ENCODE results near the gene TMEM100.

Gene TMEM100

DNA sequence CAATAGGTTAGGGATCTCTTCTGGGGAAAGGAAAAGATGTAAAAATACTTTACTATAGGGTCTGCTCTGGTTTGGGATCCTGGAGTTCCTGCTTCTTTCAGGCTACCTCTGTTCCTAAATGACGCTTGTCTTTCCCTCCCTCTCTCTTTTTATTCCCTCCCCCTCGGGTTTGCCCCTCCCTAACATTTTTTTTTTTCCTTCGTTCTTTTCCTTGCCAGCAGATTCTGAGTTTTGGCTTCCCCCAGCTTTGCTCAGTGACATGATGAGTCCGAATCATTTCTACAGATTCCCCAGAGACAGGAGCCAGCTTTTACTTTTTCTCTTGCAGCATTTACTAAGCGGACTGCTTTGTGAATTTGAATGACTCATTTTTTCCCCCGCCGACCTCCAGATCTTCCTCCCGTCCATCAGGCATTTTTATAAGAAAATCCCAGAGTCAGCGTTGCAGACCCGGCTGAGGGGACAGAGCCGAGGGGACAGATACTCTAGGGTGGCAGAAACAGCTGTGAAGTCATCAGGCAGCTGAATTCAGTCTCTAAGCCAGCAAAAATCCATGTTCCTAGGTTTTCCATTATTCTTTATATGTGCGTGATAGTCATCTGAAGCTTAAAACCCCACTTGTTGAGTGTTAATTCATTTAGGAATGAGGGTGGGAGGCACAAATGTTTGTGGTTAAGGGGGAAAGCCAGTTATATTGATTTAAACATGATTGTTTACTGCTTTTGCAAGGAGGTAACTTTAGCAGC is at the start of gene TMEM100:
TMEM100 (minus strand) TSS at position 123 of the 746 bp plus-strand sequence. CDS start 1,794 bp downstream, outside the sequence.
- H3K4me3 ChIP-seq (replicated peaks; ENCODE audit: low read depth, low read length) = peak within 1 kb of the TSS; percentile 33
- no peak for TF ChIP-seq CTCF (IDR thresholded peaks at IDR 0.05; ENCODE audit: low read depth, low read length, missing control alignments)
- DNase-seq (ENCODE audit: extremely low read depth, low read depth) = peak; percentile 44

DNA sequence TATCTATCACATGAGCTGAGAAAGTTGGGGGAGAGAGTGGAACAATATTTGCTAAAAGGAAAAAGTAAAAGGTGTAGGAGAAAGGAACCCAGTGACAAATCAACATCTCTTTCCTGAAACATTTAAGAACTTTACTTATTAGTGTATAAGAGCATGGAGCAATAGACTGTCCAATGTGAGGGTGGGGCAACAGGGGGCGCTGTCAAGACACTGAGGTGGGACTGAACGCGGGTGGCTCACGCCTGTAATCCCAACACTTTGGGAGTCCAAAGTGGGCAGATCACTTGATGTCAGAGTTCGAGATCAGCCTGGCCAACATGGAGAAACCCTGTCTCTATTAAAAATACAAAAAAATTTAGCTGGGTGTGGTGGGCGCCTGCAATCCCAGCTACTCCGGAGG is 49.4 kb upstream of the TMEM100 start:
- H3K4me3 ChIP-seq (replicated peaks; ENCODE audit: low read depth, low read length) = no peak overlapping the region
- no peak for DNase-seq (ENCODE audit: extremely low read depth, low read depth)
- no peak for TF ChIP-seq CTCF (IDR thresholded peaks at IDR 0.05; ENCODE audit: low read depth, low read length, missing control alignments)

DNA sequence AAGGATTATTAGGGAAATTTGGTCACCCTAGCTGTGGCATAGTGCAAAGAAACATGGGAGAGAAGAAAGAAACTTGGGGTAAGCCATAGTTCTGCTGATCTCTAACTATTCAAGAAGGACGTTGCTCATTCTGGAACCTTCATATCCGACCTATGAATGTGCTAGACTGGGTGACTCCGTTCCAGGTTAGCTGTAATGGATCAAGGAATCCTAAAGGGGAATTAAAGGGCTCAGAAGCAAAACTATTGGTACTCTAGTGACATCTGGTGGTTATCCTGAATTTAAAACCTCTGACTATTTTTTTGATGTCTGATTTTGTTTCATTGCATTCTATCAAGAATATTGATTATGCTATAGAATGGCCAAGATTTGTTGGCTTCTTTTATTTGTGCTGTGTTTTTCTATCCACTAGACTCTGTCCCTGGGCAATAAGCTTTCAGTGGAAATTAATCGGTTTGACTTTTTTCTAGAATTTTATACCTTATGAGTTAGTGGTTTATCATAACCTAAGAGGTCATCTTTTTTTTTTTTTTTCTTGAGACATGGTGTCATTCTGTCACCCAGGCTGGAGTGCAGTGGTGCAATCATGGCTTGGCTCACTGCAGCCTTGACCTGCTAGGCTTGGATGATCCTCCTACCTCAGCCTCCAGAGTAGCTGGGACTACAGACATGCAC is 47.7 kb upstream of the TMEM100 start:
- no peak for DNase-seq (ENCODE audit: extremely low read depth, low read depth)
- TF ChIP-seq CTCF (IDR thresholded peaks at IDR 0.05; ENCODE audit: low read depth, low read length, missing control alignments) = no peak
- H3K4me3 ChIP-seq (replicated peaks; ENCODE audit: low read depth, low read length) = no peak overlapping the region

- no peak for DNase-seq (ENCODE audit: extremely low read depth, low read depth)
- TF ChIP-seq CTCF (IDR thresholded peaks at IDR 0.05; ENCODE audit: low read depth, low read length, missing control alignments) = no peak
- H3K4me3 ChIP-seq (replicated peaks; ENCODE audit: low read depth, low read length) = no peak overlapping the region
These were observed 46.9 kb upstream of the TMEM100 start for GRCh38 chr17:55769625-55770000.

GRCh38 chr17:55768936-55769624 is 46.4 kb upstream of the TMEM100 start:
- no peak overlapping the region for H3K4me3 ChIP-seq (replicated peaks; ENCODE audit: low read depth, low read length)
- TF ChIP-seq CTCF (IDR thresholded peaks at IDR 0.05; ENCODE audit: low read depth, low read length, missing control alignments) = no peak
- no peak for DNase-seq (ENCODE audit: extremely low read depth, low read depth)

GRCh38 chr17:55765472-55765871 is 42.8 kb upstream of the TMEM100 start:
- no peak for DNase-seq (ENCODE audit: extremely low read depth, low read depth)
- TF ChIP-seq CTCF (IDR thresholded peaks at IDR 0.05; ENCODE audit: low read depth, low read length, missing control alignments) = no peak
- no peak overlapping the region for H3K4me3 ChIP-seq (replicated peaks; ENCODE audit: low read depth, low read length)

Data from HFF-Myc (cell line).